DMS153 treated with DMSO at 0.1 percent for 48 hours (cell line): ENCODE results near the gene PIGM.

Source experiments
- DNase-seq: peaks from one replicate; lab custom pipeline; 2025; ENCODE audit not compliant: unreplicated experiment; lab: John Stamatoyannopoulos, UW

The PIGM gene

DNA sequence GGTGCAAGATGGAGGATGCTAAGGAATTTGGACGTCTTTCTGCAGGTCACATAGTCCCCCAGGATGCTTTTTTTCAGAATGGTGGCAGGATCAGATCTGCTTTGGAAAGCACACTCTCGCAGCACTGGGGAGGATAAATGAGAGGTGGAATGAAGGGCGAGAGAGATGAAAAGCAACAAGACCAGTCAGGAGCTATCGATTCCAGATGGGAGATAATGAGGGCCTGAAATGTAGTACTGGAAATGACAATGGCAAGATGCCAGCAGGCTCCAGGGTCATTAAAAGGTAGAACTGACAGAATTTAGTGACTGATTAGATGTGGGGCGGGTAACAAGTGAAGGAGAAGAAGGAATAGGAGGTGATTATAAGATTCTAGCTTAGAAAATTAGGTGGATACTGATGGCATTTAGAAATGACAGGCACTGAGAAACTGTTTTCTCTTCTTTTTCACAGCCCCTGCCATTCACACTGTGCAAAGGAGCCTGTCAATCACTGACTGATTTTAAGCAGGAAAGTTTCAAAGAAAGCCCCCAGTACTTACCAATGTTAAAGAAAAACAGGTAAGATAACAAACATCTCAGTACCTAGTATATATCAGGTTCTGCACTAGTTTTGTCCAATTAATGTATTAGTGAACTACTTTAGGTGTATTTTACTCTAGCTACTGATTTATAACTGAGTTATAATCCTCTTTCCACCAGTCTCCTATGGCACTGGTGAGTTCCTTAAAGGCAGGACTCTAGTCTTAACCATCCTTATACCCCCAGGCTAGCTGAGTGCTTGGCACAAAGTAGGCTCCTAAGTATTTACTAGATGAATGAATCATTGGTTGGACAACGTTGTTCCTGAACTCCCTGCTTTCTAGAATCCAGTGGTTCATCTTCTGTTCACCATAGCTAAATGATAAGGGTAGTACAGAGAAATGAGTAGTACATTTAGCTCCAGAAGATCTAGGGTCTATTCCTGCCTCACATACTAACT lies 9.2 kb downstream of the PIGM start:
- no peak for DNase-seq

DNA sequence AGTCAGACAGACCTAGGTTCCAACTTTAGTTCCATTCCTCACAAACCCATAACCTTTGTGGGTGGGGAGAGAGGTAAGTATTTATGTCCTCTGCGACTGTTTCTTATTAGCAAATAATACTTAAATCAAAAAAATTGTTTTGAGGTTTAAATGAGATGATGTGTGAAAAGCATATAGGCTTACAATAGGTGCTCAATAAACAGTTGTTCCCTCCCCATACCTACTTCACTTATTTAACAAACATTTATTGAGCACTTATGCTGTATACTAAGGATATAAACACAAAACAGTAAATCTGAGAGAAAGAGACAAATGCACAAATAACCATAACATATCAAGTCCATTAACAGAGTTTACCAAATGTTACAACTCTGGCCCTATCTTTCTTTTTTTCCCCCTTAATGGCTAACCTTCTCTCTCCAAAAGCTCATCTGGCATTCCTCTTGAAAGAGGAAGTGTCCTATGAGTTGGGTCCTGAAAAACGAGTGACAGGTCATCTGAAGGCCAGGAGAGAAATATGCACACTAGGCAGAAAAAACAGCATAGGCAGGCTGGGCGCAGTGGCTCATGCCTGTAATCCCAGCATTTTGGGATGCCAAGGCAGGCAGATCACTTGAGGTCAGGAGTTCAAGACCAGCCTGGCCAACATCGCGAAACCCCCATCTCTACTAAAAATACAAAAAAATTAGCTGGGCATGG lies 10.3 kb downstream of the PIGM start:
- no peak for DNase-seq

DNA sequence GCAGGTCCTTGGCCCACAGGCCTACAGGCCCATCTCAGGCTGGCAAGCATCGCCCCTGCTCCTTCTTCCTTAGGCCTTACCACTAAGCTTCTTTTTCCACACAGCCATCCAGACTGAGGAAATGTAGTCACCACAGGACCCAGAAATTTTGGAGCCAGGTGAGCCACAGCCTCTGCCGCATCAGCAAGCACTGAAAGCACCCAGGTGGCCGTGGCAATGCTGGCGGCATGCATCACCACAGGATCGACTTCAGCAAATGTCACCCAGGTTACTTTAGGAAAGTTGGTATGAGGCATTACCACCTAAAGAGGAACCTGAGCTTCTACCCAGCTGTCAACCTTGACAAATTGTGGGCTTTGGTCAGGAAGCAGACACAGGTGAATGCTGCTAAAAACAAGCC lies 11.6 kb downstream of the PIGM start:
- no peak for DNase-seq

DNA sequence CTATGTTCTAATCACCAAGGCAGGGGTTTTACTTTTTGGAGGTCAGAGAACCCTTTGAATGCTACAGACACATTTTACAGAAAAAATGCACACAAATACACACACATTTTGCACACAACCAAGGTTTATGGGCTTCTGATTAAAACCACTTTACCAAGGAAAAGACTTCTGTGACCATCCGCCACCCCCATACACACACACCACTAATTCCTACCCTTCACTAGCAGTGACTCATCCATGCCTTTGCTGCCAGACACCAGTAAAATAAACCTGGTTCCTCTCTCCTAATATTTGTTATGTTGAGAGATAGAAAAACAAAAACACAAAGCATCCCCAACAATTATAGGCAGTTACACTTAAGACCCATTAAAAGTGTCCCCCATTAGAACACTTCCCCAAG lies 12.9 kb downstream of the PIGM start:
- DNase-seq: no peak

- no peak for DNase-seq
Observed at GRCh38 chr1:160018347-160018746, 13.4 kb downstream of the PIGM start.

GRCh38 chr1:160017592-160017991 lies 14.2 kb downstream of the PIGM start:
- no peak for DNase-seq

DNA sequence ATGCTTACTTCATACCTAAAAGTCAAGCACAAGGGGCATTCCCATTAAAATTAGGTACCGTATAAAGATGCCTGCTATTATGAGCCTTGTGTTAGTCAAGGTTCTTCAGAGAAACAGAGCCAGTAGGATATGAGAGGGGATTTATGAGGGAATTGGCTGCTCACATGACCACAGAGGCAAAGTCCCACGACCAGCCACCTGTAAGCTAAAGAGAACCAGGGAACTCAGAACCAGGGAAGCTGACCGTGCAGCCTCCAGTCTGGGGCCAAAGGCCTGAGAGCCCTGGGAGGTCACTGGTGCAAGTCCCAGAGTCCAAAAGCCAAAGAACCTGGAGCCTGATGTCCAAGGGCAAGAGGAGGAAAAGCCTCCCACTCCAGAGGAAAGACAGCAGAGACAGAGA lies 20.0 kb downstream of the PIGM start:
- no peak for DNase-seq

- DNase-seq: no peak
Observed at GRCh38 chr1:160009801-160010200, 22.0 kb downstream of the PIGM start.

DNA sequence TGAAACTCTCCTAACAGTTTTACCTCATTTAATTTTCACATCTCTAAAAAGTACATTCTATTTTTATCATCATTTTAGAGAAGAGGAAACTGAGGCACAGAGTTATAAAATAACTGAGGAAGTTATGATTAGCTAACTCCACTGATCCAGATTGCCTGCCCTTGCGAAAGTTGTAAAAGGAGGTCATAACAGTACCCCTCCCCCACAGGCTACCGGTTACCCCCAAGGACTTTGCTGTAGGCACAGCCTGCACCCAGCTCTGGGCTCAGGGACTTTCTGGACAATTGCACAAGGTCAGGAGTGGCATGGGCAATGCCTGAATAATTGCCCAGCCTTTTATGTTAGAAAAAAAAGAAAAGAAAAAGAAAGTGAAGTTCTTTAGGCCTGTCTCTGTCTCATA lies 22.7 kb downstream of the PIGM start:
- no peak for DNase-seq

- DNase-seq: peak; percentile 44
Observed at GRCh38 chr1:160007577-160008200, 24.1 kb downstream of the PIGM start.

- peak; percentile 86 for DNase-seq
Observed at GRCh38 chr1:160006312-160006940, 25.4 kb downstream of the PIGM start.

GRCh38 chr1:160005070-160005469 lies 26.7 kb downstream of the PIGM start:
- no peak for DNase-seq

DNA sequence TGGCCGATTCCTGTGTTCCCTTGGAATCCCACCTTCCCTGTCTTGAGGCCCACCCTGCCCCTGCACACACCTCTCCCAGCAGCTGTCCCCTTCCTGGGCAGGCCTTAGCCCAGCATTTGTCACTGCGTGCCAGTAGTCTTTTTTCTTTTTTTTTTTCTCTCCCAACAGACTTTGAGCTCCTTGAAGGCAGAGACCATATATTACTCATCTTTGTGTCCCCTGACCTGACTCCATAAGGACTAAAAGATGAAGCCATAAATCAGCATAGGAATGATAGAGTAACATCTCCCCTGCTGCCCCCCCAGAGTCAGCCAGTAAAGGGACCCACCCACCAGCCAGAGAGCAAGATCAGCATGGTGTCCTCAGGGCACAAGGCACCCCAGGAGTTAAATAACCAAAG lies 27.4 kb downstream of the PIGM start:
- DNase-seq: no peak

- DNase-seq: no peak
Observed at GRCh38 chr1:160004001-160004400, 27.8 kb downstream of the PIGM start.

DNA sequence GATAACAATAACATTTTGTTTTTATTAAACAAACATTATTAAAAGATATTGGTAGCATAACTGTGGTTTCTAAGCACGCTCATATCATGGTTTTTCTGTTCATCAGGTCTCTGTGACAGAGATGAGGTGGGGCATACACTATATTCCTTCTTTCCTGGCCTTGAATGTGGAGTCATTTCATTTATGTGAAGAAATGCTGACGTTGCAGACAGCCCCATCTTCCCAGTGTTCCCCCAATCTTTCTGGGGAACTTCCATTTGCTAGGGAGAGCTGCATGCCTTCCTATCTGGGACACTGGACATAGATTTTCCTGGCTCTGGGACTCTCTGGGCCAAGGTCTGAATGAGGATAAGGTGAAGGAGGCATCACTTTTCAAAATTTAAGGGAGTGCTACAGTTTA lies 30.4 kb downstream of the PIGM start:
- no peak for DNase-seq

DNA sequence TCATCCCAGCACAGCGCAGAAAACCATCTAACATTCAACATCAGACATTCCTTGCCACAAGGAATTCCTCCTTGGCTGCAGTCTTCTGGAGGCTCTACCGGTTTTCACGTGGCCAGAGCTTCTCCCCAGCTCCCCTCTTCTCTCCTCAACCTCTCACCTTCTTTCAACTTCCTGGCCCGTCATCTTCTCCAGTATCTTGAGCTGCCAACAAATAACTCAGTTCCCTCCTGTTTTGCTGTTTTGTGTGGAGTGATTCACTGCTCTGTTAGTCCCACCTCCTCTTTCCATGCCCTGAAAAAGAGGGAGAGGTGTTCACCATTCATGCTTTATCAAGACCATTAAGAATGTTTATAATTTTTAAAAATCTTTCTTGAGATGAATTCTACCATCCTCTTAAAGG lies 32.6 kb downstream of the PIGM start:
- DNase-seq: no peak

DNA sequence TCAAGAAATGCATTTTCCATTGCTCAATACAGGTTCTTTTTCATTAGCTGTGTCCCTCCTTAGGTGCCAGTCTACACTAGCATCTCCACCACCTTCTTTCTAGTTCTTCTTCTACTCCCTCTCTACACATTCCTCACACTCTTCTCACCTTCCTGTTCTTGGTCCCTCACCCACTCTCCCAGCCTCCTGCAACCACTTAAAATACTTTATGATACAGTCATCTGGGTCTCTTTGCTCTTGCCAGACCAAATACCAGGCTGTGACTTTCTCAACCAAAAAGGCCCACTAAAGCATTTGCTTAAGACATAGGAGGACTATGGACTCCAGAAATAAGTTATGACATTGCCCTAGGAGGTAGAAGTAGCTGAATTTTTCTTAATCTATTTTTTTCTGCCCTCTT lies 35.1 kb downstream of the PIGM start:
- no peak for DNase-seq

DNA sequence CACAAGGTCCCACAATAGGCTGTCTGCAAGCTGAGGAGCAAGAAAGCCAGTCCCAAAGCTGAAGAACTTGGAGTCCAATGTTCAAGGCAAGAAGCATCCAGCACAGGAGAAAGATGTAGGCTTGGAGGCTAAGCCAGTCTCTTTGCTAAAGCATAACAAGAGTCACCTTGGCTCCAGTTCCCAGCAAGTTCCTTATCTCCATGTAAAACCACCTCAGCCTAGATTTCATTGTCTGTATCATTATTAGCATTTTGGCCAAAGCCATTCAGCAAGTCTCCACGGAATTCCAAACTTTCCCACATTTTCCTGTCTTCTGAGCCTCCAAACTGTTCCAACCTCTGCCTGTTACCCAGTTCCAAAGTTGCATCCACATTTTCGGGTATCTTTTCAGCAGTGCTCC lies 36.9 kb downstream of the PIGM start:
- no peak for DNase-seq

- DNase-seq: no peak
Observed at GRCh38 chr1:159993911-159994310, 37.9 kb downstream of the PIGM start.

GRCh38 chr1:159992161-159992560 lies 39.6 kb downstream of the PIGM start:
- DNase-seq: no peak

DNA sequence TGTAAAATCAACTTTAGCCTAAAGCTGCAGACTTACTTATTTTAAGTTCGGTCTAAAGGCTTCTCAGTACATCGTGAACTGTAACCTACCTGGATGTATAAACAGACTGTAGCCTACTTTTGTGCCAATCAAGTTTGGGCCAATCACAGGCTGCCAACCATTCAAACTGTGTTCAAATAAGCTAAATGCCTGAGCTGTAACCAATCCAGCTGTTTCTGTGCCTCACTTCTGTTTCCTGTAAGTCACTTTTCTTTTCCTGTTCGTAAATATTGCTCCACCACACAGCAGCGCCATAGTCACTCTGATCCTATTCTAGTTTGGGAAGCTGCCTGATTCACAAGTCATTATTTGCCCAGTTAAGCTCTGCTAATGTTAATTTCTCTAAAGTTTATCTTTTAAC lies 40.3 kb downstream of the PIGM start:
- no peak for DNase-seq
